Measurements from ENCODE around the gene FGR.

The FGR gene

GRCh38 chr1:27566462-27567145 lies 68.4 kb downstream of the FGR start:
- no peak for DNase-seq

GRCh38 chr1:27564710-27565649 lies 70.0 kb downstream of the FGR start:
- no peak for DNase-seq

- no peak for DNase-seq
Measured at GRCh38 chr1:27563591-27564471, 71.2 kb downstream of the FGR start.

- no peak for DNase-seq
Measured at GRCh38 chr1:27563341-27563590, 71.7 kb downstream of the FGR start.

- DNase-seq, result no peak
Measured at GRCh38 chr1:27562534-27563340, 72.2 kb downstream of the FGR start.
